ENCODE measurements around the gene PEAK1. TPM values are rescaled to one million over a fixed set of nuclear protein-coding genes. Genes with fewer than 3 reads are reported as not detected.
A peak's percentile ranks its signal among the peaks of the same experiment; 100 is the strongest.

PEAK1 gene
- total RNA-seq, 1 experiment from 2014 or later, result 21.2 TPM

- Histone ChIP-seq H3K14ac (ENCODE audit: insufficient read depth, low read length) (no peak overlapping the region), H3K79me1 (ENCODE audit: insufficient read depth, low read depth, low read length, poor library complexity, severe bottlenecking) (peaks cover 3% of the 10 kb centered on the region), H3K27ac (ENCODE audit: insufficient read length, low read depth, low read length) (no peak overlapping the region), H3K4me1 (ENCODE audit: insufficient read depth, low read length) (peaks cover 12% of the 10 kb centered on the region; the same call in 1 of the 2 replicates), H3K4ac (ENCODE audit: low read depth, low read length) (no peak overlapping the region), H2BK15ac (ENCODE audit: low read depth, low read length) (no peak overlapping the region), H2BK20ac (ENCODE audit: low read depth, low read length, poor library complexity, severe bottlenecking) (no peak overlapping the region), H4K20me1 (ENCODE audit: control insufficient read depth, insufficient read depth, insufficient read length) (no peaks in the 10 kb centered on the region), H3K79me2 (ENCODE audit: insufficient read depth, low read length) (peaks cover 9% of the 10 kb centered on the region; the same call in 1 of the 2 replicates), H3K23ac (ENCODE audit: insufficient read length, low read depth, low read length) (no peak overlapping the region), H4K91ac (ENCODE audit: insufficient read length, low read depth, low read length) (no peak overlapping the region), H3K9me3 (ENCODE audit: control insufficient read depth, low read depth, low read length) (no peaks in the 10 kb centered on the region), H3K23me2 (ENCODE audit: insufficient read length, low read depth, low read length, poor library complexity, severe bottlenecking) (peaks cover 10% of the 10 kb centered on the region), H2AFZ (ENCODE audit: low read length) (no peak overlapping the region), H2BK120ac (ENCODE audit: low read depth, low read length, poor library complexity, severe bottlenecking) (no peak overlapping the region), H3K9ac (ENCODE audit: extremely low read depth, insufficient read length, low read length) (no peak overlapping the region), H3K4me2 (ENCODE audit: insufficient read depth, insufficient read length, low read length) (no peak overlapping the region), H3K18ac (ENCODE audit: insufficient read length, low read depth, low read length) (no peak overlapping the region), H3K56ac (ENCODE audit: insufficient read length, low read depth, low read length) (no peak overlapping the region), H2AK5ac (ENCODE audit: insufficient read length, low read length) (no peak overlapping the region), H2BK12ac (ENCODE audit: insufficient read length, low read depth, low read length) (no peak overlapping the region), H2BK5ac (ENCODE audit: insufficient read length, low read length) (no peak overlapping the region), H3T11ph (ENCODE audit: low read length) (no peak overlapping the region), H3K27me3 (ENCODE audit: insufficient read depth, low read length) (no peaks in the 10 kb centered on the region), H4K5ac (ENCODE audit: insufficient read length, low read depth, low read length) (no peak overlapping the region), H4K8ac (replicated peaks; ENCODE audit: insufficient read length, low read depth, low read length) (no peak overlapping the region)
- H3K9me3 Mint-ChIP-seq, result peaks cover 0 to 3% of the 10 kb centered on the region in 2 experiments; a peak in 1 of 5 replicates
- WGBS (ENCODE audit: extremely low coverage, insufficient read length, low lambda C conversion rate), result no CpG with 5 or more reads among the region's 3 CpGs
- H3K27ac Mint-ChIP-seq, result no peak overlapping the region
- no peak for DNase-seq
- peak overlapping the region in 1 of 2 experiments; percentile 61; a peak in 2 of 5 replicates for H3K4me3 Mint-ChIP-seq
- H3K27me3 Mint-ChIP-seq (ENCODE audit: low read depth), result peaks cover 18% of the 10 kb centered on the region
- 0 out of 7 replicates have a peak, but pooled peaks cover 0 to 3% (median 0%) of the 10 kb centered on the region in 3 experiments for H3K36me3 Mint-ChIP-seq (ENCODE audit: insufficient read depth in 1 of 3, low read depth in 3 of 3)
- TF ChIP-seq, protein P1, sequence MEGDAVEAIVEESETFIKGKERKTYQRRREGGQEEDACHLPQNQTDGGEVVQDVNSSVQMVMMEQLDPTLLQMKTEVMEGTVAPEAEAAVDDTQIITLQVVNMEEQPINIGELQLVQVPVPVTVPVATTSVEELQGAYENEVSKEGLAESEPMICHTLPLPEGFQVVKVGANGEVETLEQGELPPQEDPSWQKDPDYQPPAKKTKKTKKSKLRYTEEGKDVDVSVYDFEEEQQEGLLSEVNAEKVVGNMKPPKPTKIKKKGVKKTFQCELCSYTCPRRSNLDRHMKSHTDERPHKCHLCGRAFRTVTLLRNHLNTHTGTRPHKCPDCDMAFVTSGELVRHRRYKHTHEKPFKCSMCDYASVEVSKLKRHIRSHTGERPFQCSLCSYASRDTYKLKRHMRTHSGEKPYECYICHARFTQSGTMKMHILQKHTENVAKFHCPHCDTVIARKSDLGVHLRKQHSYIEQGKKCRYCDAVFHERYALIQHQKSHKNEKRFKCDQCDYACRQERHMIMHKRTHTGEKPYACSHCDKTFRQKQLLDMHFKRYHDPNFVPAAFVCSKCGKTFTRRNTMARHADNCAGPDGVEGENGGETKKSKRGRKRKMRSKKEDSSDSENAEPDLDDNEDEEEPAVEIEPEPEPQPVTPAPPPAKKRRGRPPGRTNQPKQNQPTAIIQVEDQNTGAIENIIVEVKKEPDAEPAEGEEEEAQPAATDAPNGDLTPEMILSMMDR (conservative IDR thresholded peaks at IDR 0.05), result no peak
- peaks cover 23 to 27% of the 10 kb centered on the region in 2 experiments for H3K4me1 Mint-ChIP-seq
Measured at GRCh38 chr15:77417602-77418001, 2.3 kb downstream of the PEAK1 start.

All from H9 (cell line).